ENCODE results near the gene IFT81.

DNA sequence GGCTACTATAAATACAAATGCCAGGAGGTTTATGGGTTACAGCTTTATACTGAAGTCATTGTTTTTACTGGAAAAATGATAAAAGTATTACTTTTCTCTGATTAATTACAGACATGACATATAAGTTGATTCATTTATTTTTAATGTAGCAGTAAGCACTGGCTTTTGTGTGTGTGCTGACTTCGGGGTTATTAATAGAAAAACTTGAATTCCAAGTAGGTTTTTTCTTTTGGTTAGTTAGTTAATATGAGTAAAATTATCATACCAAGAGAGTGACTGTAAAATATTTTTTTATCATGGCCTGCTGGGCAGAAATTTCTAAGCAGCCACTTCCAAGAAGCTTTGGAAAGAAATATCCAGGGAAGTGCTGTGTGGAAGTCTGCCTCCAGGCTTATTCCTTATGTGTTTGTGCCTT, 56.4 kb downstream of the IFT81 start:
- TF ChIP-seq, protein P1, sequence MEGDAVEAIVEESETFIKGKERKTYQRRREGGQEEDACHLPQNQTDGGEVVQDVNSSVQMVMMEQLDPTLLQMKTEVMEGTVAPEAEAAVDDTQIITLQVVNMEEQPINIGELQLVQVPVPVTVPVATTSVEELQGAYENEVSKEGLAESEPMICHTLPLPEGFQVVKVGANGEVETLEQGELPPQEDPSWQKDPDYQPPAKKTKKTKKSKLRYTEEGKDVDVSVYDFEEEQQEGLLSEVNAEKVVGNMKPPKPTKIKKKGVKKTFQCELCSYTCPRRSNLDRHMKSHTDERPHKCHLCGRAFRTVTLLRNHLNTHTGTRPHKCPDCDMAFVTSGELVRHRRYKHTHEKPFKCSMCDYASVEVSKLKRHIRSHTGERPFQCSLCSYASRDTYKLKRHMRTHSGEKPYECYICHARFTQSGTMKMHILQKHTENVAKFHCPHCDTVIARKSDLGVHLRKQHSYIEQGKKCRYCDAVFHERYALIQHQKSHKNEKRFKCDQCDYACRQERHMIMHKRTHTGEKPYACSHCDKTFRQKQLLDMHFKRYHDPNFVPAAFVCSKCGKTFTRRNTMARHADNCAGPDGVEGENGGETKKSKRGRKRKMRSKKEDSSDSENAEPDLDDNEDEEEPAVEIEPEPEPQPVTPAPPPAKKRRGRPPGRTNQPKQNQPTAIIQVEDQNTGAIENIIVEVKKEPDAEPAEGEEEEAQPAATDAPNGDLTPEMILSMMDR (IDR thresholded peaks at IDR 0.05): no peak
- no peak for TF ChIP-seq MAX (IDR thresholded peaks at IDR 0.05)
- TF ChIP-seq MAFK (IDR thresholded peaks at IDR 0.05; ENCODE audit: partially characterized antibody): no peak
- TF ChIP-seq NPAS2 (CRISPR knock-in tag; IDR thresholded peaks at IDR 0.05; ENCODE audit: borderline replicate concordance): no peak
- TF ChIP-seq POLR2A (IDR thresholded peaks at IDR 0.05; ENCODE audit: low read length): no peak
